Measurements from ENCODE around the gene VAC14.

The VAC14 gene

DNA sequence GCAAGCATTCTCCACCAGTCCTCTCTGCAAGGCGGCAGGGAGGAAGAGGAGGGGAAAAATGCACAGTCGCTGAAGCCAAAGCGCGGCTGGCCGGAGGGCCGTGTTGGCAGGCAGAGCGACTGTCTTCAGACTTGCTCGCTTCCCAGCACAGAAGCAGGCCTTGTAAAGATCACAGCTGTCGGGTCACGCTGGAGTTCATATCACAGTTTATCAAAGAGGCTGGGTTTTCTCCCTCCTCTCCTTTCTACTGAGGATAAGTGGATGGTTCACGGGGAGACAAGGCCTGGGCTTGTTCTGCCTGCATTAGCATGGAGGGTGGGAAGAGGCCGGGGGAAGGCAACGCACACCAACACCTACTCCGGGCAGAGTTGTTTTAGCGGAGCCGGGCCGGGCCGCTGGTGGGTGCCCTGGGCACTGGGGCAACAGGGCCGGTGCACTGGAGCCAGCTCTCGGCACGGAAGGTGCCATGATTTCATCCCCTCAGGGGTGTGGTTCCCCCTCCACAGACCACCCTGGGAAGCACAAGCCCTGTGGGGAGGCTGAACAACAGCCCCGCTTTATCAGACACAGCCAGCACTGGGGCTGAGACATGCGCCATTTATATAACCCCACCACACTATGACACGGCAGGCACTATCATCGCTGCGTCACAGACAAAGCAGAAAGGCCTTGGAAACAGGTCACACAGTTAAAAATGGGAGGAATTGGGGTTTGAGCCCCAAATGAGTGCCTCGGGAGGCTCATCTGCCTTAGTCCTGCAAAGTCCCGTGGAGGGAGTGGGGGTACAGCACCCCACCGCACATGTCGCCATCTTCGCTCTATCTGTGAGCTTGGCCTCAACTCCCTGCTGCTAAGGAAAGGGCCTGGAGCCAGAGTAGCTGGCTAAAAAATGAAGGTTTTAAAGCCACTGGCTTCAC lies 74.8 kb downstream of the VAC14 start:
- no peak for DNase-seq (ENCODE audit: low spot score)

DNA sequence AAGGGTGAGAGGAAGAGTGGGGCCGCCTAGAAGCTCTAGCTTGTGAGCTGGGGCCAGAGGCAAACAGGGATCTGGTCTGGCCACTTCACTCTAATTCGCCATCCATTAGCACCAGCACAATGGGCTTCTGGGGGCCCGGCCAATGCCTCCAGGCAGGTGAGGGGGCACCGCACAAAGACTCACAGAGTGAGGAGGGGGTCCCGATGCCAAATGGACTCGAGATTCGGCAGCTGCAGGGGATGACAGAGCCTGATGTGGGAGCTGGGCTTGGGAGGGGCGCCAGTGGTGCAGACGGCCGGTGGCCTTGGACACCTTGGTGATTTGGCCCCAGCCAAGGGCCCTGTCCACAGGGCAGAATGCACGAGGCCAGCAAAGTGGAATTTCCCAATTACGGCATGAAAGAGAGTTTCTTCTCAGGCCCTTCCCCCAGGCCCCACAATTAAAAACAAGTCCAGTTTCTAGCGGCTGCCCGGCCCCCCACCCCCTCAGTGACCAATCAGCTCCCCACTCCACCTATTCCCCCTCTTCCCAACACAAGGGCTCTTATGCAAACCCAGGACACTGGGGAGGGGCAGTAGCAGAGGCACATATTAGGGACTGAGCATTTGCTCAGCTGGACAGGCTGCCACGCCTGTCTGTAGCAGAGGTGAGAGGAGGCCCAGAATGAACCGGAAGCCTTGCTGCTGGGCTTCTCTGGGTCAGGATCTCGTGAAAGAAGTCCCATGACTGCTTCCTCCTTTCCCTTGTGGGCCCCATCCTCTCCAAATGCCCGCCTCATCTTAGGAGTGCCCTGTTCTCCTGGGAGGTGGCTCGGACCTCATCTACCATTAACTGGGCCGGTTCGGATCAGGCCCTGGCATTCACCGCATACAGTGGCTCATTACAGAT lies 75.7 kb downstream of the VAC14 start:
- DNase-seq (ENCODE audit: low spot score) (no peak), FAIRE-seq (no peak)

More for the DNA sequence above, 74.8 kb downstream of the VAC14 start:
- FAIRE-seq = no peak

DNA sequence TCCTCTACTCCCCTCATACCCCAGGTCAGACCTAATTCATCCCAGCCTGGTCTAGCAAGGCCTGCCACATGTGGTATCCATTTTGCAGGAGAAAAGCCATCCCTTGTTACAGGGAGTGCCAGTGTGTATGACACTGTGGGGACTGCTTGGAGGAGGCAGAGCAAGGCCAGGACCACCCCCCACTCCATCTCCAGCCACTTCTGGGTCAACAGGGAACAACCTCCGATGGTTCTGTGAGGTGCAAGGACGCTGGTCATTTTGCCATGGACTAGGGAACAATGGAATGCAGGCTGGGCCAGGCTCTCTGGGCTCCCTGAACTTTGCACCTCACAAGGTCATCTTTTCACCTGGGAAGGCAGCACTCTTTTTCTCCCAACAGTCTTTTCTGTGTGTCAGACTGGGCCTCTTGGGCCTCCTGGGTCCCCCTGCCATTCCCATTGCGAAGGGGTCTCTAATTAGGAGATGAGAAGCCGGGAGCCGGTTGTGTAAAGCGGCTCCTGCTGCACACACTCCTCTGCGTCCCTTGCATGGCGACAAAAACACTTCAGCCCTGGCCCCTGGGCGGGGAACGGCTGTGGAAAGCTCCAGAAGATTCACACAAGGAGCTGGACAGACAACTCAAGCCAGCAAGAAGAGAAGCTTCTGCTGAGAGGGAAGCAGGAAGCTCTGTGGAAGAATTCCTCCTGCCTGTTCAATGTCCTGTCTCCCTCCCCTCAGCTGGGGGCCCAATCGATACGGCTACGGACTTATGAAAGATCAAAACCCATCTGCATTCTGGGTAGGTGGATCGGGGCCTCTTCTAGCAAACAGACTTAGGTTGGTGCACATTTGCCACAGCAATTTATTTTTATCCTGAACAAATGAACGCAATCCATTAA lies 76.6 kb downstream of the VAC14 start:
- no peak for FAIRE-seq
- no peak for DNase-seq (ENCODE audit: low spot score)

DNA sequence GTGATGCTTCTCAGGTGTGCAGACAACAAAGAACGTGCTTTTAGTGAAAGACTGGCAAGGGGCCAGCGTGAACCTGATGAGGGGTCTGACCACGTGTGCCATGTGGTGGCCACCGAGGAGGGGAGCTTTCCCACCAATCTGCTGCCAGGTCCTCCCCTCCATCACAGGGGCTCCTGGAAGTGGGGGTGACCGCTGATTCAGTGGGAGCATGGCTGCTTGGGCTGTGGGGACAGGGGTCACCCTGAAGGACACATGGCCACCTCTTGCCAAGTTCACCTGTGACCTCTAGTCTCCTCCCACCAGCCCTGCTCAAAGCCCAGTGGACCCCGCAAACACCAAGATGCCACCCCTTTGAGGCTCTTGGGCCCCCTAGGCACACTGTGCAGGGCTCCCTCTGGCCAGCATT lies 77.2 kb downstream of the VAC14 start:
- DNase-seq (ENCODE audit: low spot score) (no peak), FAIRE-seq (no peak)

DNA sequence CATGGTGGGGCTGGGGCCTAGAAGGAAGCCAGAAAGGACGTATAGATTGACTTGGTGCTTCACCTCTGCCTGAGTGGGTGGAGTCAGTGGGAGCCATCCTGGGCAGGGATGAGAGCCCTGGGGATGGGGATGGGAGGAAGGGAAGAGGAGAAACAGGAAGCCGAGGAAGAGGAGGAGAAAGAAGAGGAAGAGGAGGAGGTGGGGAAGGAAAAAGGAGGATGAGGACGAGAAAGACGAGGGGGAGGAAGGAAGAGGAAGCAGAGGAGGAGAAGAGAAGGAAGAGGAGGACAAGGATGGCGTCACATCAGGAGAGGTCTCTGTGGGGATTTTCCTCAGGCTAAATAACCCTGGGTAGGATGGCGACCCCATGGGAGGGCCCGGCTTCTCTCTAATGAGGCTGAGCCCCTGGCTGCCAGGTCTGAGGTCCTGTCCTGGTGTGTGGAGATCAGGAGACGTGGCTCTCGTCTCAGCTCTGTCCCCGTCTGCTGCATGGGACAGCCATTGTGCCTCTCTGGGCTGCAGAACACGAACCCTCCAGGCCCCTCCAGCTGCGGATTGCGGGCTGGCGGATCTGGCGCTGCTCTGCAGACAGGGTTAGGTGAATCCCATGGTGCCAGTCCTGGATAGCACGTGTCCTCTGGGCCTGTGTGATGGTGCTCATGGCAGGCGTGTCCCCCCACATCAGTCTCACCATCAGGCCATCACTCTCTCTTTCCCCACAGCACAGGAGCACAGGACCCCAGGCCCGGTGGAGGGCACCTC lies 79.6 kb downstream of the VAC14 start:
- DNase-seq (ENCODE audit: low spot score) (no peak), FAIRE-seq (no peak)

DNA sequence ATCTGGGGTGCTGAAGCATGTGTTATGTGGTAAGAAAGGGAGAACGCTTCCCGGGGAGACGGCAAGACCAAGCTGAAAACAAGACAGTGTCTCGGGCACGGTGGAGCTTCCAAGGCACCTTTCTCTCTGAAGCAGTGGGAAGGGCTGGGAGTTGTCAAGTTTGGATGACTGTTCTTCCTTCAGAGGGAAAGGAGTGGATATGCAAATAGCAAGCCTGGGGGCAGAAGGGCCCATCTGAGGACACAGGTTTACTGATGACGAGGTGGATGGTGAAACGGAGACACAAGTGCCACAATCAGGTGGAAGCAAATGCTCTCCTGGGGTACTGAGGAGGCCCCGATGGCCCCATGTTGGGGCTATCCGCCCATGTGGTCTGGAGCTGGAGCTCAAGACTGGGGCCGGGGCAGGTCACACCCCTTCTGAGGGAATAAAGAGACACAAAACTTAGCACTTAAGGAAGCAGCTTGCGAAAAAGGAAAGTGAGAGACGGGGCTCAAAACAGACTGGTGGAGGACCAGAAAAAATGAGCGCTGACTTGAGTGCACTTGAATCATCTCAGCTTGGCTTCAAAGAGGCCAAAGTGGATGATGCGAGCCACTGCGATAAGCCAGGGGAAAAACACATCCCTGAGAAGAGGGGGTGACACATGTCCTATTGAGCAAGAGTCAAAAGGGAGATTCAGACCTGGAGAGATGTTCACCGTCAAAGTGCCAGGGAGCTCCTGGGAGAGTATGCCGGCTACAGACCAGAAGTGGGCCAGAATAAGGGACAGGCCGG lies 80.3 kb downstream of the VAC14 start:
- FAIRE-seq = no peak

DNA sequence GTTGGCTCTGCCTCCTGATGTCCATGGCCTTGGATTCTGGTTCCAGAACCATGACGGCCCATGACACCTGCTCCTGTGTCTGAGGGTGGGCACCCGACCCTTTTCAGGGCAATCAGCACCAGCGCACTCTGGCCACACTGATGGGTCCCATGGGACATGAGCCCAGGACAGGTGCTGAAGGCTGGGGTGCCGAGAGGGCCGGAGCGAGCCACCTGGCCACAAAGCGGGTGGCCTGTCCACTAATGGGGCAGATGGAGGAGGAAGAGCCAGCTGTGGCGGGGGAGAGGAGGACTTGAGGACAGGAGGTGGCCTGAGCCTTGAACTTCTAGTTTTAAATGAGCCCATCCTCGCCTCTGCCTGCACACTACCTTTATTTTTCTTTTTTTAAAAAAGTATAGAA lies 83.9 kb downstream of the VAC14 start:
- no peak for FAIRE-seq
- no peak for DNase-seq (ENCODE audit: low spot score)

More for the DNA sequence above, 80.3 kb downstream of the VAC14 start:
- DNase-seq (ENCODE audit: low spot score) = no peak

DNA sequence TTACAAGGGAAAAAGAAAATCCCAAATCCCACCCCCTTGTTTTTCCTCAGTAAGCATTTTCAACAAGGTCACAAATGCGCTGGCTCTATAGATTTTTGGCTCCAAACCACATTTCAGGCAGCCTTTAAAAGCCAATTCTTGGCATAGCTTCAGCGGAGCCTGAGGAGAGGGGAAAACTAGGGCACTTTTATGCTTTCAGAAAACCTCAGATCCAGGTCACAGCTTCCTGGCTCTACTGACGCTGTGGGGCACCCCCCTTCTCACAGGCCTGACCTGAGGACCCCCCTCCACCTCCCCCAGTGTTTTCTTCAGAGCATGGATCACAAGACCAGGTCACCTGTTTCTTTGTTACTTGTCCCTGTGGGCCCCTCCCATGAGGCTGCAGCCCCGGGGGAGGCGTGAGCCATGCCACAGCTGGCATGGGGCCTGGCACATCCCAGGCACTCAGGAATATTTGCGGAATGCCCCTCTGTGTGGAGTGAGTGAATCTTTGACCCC lies 85.0 kb downstream of the VAC14 start:
- FAIRE-seq = no peak

DNA sequence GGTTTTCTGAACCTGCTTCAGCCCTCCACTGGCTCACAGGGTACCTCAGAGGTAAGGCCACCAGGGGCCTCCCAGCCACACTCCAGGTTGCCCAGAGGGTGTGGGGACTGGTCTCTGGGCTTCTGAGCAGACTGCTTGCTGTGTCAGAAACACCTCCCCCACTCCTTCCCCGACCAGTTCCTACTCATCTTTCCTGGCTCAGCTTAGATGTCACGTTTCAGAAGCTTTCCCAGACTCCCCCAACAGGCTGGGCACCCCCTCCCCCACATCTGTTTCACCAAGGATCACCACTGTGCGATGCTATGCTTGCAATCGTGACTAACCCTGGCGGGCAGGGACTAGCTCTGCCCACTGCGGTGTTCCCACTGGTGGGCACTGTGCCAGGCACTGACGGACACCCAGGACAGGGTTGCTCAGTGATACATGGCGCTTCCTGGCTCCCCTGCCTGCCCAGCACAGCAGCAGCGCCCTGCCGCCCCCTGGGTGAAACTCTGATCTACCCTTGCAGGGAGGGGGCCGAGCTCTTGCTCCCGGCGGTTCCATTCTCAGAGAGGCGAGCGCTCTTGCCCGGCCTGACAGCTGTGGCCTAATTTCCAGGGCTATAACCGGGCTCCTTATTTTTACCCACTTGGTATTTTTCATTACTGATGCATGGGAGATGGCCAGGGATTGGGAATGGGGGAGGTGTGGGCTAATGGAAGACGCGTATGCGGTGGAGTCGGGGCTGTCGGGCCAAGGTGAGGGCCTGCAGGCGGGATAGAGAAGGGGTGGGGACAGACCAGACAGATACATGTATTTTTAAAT lies 85.7 kb downstream of the VAC14 start:
- peak; percentile 95 for DNase-seq (ENCODE audit: low spot score)
- peak; percentile 99 for FAIRE-seq

More for the DNA sequence above, 85.0 kb downstream of the VAC14 start:
- peak; percentile 49 for DNase-seq (ENCODE audit: low spot score)

DNA sequence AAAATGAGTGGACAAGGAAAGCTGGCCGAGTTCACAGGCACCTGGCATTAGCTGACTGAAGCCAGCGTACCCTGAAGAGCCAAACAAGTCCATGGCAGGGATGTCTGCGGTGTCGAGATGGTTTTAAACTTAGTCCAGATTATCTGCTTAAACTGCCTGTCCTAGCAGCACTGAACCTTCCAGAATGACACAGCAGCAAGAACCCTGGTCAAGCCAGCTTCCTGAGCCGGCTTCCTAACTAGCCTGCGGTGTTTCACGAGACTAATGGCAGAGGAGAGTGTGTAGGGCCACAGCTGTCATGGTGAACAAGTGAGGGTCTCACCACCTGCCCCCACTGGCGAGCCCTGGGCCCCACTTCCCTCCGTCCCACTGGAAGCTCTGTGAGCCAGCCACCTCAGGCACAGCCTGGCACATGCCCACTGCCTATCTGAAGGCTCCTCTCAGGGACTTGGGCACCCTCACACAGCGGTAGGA lies 86.3 kb downstream of the VAC14 start:
- FAIRE-seq (no peak), DNase-seq (ENCODE audit: low spot score) (no peak)

DNA sequence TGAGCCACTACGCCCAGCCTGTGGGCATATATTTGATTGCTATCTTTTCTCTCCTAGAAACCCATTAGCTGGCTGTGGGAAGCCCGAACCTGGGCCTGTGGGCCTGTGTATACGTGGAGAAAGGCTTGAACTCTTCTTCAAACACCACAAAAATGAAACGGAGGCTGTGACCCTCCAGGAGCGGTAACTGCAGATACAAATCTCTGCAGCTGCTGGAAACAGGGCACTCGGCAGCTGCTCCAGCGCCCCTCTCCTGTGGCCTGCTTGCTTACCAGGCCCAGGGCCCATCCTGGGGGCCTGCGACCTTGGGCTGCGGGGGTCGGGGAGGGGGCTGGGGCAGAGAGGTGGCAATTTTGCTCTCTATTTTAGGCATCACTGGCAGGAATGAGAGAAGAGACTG lies 87.1 kb downstream of the VAC14 start:
- DNase-seq (ENCODE audit: low spot score) (no peak), FAIRE-seq (no peak)

DNA sequence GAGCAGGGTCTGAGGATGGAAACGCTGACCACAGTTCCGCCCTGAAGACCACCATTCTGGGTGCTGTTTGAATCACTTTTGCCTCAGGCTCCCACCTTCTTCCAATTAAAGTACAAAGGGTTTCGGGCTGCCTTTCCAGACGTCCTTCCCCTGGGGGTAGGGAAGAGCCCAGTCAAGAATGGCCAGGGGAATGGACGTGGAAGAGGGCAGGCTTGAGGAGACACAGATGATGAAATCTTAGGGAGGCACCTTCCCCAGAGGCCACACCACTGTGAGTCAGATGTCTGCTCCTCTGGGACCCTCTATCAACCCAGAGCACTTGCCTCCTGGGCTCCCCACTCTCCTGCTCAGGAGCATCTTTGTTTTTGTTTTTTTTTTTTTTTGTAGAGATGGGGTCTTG lies 87.6 kb downstream of the VAC14 start:
- DNase-seq (ENCODE audit: low spot score) (no peak), FAIRE-seq (no peak)

DNA sequence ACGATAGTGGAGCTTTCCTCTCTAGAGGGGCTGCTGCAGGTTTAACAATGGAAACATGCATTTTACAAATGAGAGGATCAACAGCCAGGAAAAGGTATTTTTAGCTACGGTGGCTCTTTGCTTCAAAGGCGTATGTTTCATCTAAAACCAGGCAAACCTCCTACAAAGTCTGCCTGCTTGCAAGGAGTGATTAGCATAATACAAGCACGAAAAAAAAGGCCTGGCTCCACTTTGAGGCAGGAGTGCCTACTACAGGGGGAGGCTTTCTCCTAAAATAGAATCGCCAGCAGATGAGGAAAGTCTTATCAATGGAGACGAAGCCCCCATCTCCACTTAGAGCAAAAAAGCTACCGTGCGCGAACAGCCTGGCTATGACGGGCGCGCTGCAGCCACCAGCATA lies 88.0 kb downstream of the VAC14 start:
- no peak for FAIRE-seq
- no peak for DNase-seq (ENCODE audit: low spot score)

DNA sequence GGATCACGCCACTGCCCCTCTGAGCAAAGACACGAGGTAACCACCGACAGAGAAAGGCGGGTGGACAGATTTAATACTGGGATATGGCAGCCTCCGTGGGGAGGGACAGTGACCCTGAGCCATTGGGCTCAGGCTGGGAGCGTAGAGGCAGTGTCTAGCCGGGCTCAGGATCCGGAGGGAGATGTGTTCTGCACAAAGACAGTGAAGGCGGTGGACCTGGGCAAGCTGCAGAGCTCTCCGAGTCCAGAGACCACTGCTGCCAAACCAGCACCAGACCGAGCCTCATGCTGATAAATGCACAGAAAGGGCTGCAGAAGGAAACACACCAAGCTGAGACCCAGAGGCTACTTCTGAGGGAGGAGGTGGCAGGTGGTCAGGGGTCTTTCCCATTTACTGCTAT lies 88.6 kb downstream of the VAC14 start:
- FAIRE-seq (no peak), DNase-seq (ENCODE audit: low spot score) (no peak)

DNA sequence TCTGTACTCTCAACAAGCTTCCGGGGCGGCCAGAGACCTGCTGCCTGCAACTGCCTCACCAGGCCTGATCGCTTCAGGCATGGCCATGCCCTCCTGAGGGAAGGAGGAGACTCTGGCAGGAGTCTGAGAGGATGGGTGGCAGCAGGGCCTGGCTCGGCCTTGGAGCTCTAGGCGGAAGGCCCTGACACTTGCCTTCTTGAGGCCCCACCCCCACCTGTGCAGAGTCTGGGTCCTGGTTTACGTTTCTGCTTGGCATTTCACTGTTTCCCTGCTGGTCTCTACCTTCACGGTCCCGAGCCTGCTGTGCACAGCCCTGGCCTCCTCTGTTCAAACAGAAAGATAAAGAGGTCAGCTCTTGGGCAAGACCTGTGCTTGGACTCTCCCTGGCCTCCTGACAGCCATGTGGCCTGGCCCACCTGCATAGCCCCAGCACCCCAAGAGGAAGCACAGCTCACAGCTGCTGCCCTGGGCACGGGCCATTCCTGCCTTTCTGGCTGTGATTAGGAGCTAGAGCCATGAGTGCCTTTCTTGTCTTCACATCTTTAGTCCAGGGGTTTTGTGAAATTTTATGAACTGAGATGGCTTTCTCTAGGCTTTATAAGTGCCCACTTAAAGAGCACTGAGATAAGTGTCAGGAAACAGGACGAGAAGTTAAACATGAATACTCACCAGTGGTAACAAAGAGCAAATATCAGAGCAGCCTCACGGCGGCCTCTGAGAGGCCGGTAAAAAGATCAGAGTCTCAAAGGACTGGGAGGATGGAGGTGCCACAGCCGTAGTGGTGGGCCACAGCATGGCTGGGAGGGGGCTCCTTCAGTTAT lies 89.5 kb downstream of the VAC14 start:
- DNase-seq (ENCODE audit: low spot score) (no peak), FAIRE-seq (no peak)

DNA sequence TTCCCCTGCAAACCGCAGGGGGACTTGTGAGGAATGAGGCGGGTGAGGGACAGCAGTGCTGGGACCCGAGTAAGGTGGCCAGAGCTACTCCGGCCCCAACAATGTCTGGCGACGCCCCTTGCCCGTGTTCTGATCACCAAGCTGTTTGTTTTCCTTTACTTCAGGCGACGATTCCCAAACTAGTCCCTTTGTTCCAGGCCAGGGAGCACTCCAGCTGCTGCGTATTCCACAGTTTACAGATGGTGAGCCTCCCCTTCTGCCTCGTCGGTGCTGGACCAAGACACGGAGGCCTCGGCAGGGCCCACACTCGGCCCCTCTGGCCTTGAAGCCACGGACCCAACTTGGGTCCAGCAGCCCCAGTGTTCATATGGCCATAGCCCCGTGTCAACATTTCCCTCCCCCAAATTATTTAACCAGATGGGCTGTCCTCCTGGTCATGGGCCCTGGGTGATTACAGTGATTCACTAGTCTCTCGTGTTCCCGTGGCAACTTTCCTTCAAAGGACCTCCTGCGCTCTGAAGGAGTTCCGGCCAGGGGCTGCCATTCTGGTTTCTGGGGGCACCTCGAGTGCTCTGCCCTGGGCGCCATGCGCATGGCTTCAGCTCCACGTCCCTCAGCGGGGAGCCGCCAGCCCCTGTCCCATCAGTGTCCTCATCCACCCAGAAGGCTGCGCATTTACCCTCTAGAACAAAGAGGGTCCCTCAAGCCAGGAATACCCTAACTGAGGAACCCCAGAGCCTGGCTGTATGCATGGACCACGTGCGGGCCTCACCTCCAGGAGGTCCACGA lies 90.3 kb downstream of the VAC14 start:
- DNase-seq (ENCODE audit: low spot score) (no peak), FAIRE-seq (no peak)

DNA sequence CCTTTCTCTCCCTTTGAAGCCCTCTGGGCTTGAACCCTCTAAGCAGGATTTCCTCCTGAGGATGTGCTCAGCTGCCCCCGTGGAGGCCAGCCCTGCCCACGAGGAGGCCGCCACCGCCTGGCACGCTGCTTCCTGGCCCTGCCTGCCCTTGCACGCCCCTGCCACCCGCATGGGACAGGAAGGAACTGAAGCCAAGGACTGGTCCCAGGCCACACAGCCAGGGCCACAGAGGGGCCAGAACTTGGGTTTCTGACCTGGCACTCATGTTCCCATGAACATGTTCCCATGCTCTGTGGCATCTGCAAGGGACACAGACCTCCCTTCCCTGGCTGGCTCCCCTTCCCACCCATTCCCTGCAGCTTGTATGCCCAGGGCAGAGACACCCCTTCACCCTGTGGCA lies 91.0 kb downstream of the VAC14 start:
- DNase-seq (ENCODE audit: low spot score) (no peak), FAIRE-seq (no peak)
